ENCODE data around the gene PDC.
"Not testable (repeated sequence)": the region's sequence is repeated elsewhere in the genome, so short reads cannot be mapped to it uniquely, and the experiment has no call there.

The PDC gene

DNA sequence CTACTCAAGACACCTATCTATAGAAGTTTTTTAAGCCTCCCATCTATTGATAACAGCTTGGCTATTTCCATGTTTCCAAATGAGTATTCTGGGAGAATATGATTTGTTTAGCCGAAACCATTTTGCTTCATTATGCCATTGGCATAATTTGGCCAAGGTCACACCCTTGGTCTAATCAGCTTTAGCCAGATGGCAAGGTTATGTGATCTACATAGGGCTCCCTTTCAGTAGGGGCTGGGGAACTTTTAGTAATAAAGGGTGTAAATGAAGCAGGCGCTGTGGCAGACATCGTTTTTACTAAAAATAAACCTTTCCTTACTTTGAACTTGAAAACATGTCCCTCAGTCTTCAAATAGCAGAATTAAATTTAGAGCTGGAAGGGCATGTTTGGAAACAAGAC, 3.0 kb upstream of the PDC start:
- no peak for DNase-seq

DNA sequence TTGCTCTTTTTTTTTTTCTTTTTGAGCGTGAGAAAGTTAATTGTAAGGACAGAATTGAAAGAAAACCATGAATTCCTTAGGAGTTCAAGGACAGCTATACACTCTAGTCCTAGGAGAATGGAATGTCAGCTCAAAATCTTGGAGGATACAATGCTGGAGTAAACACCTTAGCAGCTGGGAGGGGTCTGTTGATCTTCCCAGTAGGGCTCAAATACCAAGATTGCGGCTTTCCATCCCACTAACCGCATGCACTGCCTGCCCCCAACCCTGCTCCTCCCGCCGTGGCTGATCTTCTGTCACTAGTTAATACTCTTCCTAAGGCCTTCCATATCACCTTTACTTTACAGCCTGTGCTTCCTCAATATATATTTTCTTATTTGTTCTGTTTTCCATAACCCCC, 2.6 kb upstream of the PDC start:
- DNase-seq: no peak

DNA sequence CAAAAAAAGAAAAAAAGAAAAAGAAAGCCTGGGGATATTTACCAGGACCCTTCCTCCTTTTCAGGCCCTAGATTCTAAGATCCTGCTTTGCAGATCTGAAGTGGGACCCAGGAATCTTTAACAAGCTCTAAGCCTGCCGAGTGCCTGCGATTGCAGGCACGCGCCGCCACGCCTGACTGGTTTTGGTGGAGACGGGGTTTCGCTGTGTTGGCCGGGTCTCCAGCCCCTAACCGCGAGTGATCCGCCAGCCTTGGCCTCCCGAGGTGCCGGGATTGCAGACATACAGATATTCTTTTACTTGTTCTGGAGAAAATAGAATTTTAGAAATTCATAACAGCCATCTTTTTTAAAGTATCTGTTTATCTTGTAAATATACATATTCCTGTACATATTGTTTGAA, 1.8 kb downstream of the PDC start:
- not testable (repeated sequence) for DNase-seq

DNA sequence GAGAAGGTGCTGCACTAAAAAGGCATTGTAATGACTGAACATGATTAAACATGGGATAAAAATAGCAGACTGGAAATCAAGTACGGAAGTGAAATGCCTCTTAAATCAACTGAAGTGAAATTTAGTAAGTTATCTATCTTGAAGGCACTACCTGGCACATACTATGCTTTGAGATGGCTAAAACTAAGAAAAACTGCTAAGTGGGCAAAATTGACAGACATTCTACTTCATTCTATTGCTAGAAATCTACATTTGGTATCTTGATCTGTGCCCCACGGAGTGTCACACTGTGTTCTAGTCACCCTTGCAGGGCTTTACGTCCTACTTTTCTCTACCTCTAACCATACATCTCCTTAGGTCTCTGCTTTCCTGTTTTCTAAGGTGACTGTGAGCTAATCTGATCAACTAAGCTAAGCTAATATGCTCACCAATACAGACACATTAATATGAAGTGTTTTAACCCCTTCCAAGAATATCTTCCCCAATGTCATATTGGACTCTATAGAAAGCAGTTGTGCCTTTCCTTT, 4.1 kb downstream of the PDC start:
- DNase-seq: no peak

DNA sequence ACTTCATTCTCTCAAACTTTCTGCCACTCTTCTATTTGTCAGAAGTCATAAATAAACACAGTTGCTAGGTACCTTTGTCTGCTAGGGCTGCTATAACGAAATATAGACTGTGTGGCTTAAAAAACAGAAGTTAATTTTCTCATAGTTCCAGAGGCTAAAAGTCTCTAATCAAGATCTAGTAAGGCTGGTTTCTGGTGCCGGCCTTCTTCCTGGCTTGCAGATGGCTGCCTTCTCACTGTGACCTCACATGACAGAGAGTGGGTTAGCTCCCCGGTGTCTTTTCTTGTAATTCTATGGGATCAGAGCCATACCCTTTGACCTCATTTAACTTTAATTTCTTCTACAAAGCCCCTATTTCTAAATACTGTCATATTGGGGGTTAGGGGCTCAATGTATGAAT, 5.9 kb downstream of the PDC start:
- no peak for DNase-seq

DNA sequence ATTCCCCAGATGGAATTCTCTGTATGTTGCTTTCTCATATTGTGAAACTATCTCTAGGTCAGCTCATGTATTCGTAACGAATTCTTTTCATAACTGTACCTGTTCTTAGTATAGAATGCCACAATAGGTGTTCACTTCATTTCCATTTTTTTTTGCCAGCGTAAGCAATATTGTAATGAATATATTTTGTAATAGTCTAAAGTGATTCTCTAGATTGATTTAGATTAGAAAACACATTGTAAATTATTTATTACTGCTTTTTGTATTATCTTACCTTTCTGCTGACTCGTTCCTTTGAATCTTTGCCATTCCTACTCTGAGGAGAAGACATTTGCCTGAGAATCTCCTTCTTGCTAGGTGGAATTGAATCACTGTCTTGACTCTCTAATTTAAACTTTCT, 14.8 kb downstream of the PDC start:
- DNase-seq: no peak

DNA sequence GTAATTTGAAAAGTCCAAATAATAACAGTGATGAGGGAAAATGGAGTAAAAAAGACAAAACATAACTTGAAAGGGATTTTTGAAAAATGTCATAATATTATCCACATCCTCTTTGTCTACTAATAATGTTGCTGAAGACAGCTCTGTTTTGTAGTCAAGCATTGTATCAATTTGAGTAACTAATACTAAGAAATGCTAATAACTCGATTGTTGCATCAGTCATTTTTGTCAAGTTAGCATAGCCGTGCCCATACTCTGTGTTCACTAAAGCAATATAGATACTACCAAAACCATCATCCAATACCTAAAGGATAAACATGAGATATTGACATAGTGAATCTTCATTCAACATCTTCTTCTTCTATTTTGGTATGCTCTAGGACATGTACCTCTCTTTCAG, 17.3 kb downstream of the PDC start:
- DNase-seq: no peak

DNA sequence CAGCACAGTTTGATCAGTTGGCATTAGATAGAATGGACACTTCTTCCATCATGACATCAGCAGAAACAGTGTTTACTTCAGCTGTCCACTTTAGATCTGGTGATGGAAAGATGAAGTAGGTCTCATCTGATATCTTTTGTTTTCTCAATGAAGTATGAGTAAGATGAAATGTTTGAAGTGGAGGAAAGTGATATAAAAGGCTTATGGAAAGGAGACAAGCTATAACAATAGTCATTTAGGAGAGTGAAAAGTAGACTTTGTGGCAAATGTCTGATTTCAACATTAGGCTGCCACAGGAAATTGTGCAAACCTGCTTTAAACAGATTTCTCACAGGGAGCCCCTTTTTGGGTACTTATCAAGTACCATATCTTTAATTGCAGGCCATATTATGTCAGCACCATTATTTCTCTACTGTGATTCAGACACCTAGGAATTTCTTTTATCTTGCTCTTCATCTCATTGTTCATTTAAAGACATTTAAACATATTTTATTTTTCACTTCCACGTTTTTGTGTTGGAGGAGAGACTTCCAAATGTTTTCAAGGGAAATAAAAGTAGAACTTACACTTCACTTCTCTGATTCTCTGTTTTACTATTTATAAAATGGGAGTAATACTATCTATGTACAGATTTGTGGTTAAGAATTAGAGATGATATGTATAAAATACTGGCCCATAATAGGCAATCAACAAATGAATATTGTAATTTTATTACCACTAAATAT, 18.1 kb downstream of the PDC start:
- no peak for DNase-seq

DNA sequence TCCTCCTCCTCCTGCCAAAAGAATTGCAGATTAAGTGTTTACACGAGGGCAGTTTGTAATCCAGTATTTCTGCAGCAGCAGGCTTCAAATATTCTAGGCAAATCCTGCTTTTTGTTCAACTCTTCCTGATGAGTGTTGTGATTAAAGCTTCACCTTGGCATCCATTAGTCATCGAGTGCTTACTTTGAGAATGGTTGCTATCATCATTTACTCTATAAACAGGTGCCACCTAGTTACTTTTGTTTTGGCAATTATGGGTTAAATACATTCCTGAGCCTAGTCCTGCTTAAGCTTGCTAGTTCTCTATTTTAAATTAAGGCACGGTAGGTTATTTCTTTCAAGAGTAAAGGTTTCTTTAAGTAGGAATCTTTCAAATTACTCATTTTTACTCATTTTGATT, 20.3 kb downstream of the PDC start:
- DNase-seq: no peak

DNA sequence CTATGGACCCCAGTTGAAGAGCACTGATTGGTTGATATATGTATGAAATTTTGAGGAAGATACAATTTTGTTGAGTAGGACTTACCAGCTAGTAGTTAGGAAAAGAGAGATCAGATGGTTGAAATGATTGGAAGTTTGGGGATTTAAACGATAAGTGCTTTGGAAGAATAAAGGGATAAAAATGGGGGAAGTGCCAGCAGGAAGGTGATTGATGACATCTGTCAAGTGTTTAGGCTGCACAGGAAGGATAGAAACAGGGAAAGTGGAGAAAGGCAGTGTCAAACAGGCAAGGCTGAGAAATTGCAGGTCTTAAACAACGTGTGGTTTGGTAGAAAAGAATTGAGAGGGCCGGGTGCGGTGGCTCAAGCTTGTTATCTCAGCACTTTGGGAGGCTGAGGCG, 22.3 kb downstream of the PDC start:
- DNase-seq: no peak

DNA sequence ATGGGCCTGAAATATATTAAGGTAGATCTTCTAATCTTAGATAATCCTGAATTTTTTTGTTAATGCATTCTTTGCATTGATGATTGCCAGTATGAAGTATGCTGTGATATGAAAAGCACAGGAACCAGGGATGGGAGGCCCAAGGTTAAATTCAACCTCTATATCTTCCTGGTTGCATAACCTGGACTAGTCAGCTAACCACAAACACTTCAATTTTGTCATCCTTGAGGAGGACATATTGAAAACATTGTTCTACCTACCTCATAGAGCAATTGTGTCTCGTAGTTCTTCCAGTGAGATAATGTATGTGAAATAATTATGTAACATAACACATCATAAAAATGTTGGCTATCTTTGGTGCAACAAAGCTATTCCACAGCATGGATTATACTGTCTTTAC, 25.6 kb downstream of the PDC start:
- no peak for DNase-seq

DNA sequence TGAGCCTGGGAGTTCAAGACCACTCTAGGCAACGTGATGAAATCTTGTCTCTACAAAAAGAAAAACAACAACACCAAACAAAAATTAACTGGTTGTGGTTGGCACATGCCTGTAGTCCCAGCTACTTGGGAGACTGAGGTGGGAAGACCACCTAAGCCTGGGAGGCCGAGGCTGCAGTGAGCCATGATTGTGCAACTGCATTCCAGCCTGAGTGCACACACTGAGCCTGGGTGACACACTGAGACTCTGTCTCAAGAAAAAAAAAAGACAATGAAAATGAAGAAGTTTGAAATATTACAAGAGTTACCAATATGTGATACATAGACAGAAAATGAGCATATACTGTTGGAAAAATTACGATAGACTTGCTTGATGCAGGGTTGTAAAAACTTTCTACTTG, 31.9 kb downstream of the PDC start:
- no peak for DNase-seq

DNA sequence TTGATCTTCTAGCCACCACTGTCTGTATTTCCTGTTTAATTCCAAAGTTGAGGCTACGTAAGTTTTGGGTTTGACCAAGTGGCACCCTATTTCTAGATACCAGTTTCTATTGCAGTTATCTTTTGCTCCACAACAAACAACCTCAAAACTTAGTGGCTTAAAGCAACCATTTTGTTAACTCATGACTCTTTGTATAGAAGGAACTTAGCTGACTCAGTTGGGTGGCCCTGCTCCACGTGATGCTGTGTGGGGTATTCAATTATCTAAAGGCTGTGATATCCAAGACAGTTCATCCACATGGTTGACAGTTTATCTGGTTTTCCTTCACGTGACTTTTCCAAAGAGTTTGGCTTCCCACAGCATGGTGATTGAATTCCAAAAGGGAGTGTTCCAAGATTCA, 34.8 kb downstream of the PDC start:
- DNase-seq: no peak

DNA sequence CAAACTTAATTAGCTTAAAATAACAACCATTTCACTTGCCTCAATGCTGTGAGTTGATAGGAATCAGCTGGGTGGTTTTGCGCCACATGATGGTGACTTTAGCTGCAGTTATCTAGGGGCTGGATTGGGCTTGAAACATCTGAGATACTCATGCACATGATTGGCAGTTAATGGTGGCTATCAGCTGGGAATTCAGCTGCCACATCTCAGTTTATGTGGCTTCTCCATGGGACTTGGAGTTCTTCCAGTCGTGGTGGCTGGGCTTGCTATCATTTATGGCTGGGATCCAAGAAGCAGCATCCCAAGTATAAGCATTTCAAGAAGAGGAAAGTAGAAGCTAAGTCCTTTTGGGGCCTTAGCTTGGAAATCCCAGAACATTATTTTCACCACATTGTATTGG, 36.4 kb downstream of the PDC start:
- no peak for DNase-seq

DNA sequence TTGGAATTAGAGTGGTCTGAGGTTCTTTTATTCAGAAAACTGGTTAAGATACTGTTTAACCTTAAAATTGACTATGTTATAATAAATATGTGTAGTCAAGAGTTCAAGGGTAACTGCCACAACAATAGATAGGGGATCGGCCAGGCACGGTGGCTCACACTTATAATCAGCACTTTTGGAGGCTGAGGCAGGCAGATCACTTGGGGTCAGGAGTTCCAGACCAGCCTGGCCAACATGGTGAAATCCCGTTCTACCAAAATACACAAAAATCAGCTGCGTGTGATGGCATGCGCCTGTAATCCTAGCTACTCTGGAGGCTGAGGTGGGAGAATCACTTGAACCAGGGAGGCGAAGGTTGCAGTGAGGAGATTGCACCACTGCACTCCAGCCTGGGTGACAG, 39.5 kb downstream of the PDC start:
- DNase-seq: no peak

DNA sequence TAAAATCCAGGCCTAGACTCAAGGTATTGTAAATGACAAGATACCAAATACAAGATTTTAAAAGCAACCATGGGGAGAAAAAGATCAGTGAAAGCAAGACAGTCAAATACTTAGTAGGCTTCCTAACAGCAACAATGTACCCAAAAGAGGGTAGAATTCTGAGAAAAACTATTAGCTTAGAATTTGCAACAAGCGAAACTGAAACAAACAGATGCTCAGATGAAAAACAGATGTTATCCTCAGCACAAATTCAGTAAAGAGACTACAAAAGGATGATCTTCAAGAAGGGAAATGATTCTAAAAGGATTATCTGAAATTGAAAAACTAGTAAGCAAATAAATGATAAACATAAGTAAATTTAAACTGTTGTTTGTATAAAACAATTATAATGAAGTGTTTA, 40.0 kb downstream of the PDC start:
- DNase-seq: no peak

DNA sequence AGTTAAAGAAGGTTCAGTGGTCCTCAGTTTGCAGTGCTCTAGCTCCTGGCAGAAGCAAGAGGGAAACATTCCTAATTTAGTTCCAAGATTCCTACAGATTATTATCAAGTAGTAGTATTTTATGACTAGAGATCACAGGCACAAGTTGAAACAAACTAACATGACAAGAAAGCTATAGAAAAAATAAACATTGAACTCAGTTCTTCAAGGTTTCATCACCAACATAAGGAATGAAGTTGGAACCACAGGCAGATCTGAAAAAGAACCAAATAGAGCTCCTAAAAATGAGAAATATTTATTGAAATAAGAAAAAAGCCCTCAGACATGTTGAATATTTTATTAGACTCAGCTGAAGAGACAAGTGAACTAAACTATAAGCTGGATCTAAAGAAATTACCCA, 40.6 kb downstream of the PDC start:
- no peak for DNase-seq

DNA sequence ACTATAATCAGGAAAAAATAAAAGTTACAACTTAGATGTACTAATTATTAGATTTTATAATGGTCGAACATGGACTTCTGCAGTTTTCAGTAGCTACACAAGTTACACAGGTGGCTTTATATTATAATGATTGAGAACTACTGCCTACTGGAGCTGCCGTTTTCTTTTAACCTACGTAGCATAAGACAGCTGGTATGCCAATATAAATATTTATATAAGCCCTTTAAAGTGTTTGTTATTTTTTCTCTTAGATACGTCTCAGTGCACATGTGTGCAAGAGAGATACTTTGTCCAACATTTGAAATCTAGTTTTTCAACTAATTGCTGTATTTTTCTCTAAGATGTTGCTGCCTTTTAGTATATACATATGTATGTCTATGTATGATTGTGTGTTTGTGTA, 42.4 kb downstream of the PDC start:
- no peak for DNase-seq

DNA sequence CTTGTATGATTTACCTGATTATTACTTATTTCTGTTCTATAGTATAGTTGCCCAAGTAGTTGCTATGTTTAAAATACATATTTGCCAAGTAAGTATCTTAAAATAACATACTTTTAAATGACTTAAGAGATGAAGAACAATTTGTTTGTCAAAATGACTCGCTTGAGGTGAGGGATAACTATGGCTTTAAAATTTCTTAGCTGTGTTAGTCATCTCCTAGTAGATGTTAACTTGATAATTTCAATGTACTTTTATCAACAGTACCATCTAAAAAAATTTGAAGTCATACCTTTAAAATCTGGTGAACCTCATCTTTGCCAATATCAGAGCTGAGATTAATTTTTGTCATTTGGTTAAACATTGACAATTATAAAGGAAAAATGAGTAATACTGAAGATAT, 47.6 kb downstream of the PDC start:
- no peak for DNase-seq

DNA sequence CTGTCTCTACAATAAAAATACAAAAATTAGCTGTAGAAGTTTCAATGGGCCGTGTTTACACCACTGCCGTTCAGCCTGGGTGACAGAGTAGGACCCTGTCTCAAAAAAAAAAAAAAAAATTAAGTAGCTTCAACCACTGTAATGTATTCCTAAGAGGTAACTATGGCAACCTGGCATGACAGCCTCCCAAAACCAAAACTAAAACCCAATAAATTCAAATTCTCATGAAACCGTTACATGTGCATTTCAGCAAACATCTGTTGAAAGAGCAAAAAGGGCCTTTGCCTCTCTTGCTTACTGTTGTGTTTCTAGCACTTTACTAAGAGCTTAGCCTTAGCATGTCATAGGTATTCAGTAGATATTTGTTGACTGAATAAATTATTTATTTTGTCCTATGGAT, 51.8 kb downstream of the PDC start:
- DNase-seq: no peak

DNA sequence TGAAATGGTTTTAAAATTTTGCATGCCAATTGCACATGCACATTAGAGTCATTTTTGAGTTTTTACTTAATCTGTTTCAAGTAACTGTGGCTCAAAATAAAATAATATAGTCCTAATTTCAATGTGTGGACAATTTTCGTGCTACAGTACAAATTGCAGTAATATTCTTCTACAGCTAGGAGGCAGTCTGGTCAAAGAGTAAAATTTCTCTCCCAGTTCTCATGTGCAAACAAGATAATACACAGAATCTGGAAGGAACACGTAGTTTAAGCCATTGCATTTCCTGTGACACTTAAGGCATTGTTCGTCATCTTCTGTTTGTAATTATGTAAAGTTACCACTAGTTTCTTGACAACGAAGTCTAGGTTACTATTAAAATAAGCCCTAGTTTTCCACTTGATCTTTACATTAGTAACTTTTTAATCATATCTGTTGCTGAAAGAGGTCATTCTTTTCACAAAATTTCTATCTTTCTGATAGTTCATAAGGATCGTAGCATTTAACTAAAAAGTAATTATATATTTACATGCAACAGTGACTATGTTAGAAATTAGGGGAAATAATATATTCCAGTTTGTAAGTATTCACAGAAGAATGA, 56.4 kb downstream of the PDC start:
- DNase-seq: peak; percentile 17

DNA sequence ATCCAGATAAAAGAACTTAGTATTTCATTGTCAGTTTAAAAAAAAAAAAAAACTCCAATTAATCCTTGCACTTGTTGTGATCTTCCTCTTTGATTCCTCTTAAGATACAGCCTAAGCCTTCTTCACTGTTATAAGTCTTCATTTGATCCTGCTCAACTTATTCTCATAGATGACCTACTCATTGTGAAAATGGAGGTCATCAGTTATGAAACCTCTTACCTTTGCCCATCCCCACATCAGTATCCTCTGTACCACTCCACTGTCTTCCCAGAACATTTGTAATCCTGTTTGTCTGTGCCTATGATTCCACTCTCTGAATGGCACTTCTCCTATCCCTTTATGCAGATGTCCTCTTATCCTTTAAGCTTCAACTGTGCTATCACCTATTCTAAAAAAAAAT, 57.3 kb downstream of the PDC start:
- no peak for DNase-seq

DNA sequence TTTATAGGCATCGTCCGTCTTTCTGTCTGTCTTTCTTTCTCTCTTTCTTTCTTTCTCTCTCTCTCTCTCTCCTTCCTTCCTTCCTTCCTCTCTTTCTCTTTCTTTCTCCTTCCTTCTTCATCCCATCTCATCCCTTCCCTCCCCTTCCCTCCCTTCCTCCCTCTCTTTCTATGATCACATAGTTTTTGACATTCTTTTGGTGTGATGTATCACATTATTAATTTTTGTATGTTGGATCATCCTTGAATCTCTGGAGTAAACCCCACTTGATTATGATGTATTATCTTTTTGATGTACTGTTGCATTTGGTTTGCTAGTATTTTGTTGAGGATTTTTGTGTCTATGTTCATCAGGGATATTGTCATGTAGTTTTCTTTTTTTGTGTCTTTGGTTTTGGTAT, 59.5 kb downstream of the PDC start:
- not testable (repeated sequence) for DNase-seq
